HepG2 (cell line): ENCODE results near the gene CASKIN2. TPM values are rescaled to one million over a fixed set of nuclear protein-coding genes. Genes with fewer than 3 reads are reported as not detected.

Experiments
- ATRX ChIP-seq: sonication (generic); formaldehyde crosslinking; IDR thresholded peaks from 2 replicates; pipeline ENCODE4 v1.4.0; 2020; ENCODE audit warnings: missing genetic modification reagents, borderline replicate concordance
- CERS6 ChIP-seq: sonication (generic); formaldehyde crosslinking; IDR thresholded peaks from 2 replicates; pipeline ENCODE4 v1.5.0; 2020; ENCODE audit warnings: missing genetic modification reagents
- HNRNPL ChIP-seq: fragments of 200-400 bp; formaldehyde crosslinking; IDR thresholded peaks from 2 replicates; pipeline ENCODE4 v1.6.1; 2017; ENCODE audit warnings: mild to moderate bottlenecking, low read depth, low read length
- IRF2 ChIP-seq: IDR thresholded peaks from 2 replicates; pipeline ENCODE4 v1.6.1; 2018; ENCODE audit warnings: missing genetic modification reagents, missing compliant biosample characterization
- NKX3-1 ChIP-seq: sonication (generic); formaldehyde crosslinking; IDR thresholded peaks from 2 replicates; pipeline ENCODE4 v1.5.0; 2020; ENCODE audit warnings: missing genetic modification reagents
- RCOR2 ChIP-seq: IDR thresholded peaks from 2 replicates; pipeline ENCODE4 v1.6.1; 2016; ENCODE audit warnings: missing biosample characterization, missing genetic modification reagents
- ZFAT ChIP-seq: sonication (generic); formaldehyde crosslinking; conservative IDR thresholded peaks from 2 replicates; pipeline ENCODE4 v1.8.1; 2023; ENCODE audit warnings: missing genetic modification reagents, inconsistent platforms
- ZFP36L2 ChIP-seq: sonication (generic); formaldehyde crosslinking; IDR thresholded peaks from 2 replicates; pipeline ENCODE4 v1.4.0; 2020; ENCODE audit warnings: missing genetic modification reagents
- ZFY ChIP-seq: sonication (generic); formaldehyde crosslinking; IDR thresholded peaks from 2 replicates; pipeline ENCODE4 v1.4.0; 2020; ENCODE audit warnings: missing genetic modification reagents
- ZMYM3 ChIP-seq: sonication (generic); formaldehyde crosslinking; IDR thresholded peaks from 2 replicates; pipeline ENCODE4 v1.5.1; 2020; ENCODE audit warnings: mild to moderate bottlenecking, missing genetic modification reagents
- ZNF263 ChIP-seq: sonication (generic); formaldehyde crosslinking; IDR thresholded peaks from 2 replicates; pipeline ENCODE4 v1.4.0; 2020; ENCODE audit warnings: missing genetic modification reagents
- ZNF503 ChIP-seq: sonication (generic); formaldehyde crosslinking; IDR thresholded peaks from 2 replicates; pipeline ENCODE4 v1.4.0; 2020; ENCODE audit warnings: missing genetic modification reagents
- ZNF547 ChIP-seq: sonication (generic); formaldehyde crosslinking; IDR thresholded peaks from 2 replicates; pipeline ENCODE4 v1.5.1; 2020; ENCODE audit warnings: mild to moderate bottlenecking, missing genetic modification reagents
- ZNF550 ChIP-seq: sonication (generic); formaldehyde crosslinking; IDR thresholded peaks from 2 replicates; pipeline ENCODE4 v1.4.0; 2020; ENCODE audit warnings: mild to moderate bottlenecking, missing genetic modification reagents, borderline replicate concordance
- polyA plus RNA-seq, 8 experiments: library from polyadenylated mRNA; depleted of rRNA in 3 of 8; stranded (reverse) in 7 of 8; unstranded in 1 of 8; fragments of >200 nt; fragmentation: Illumina TruSeq in 4 of 8; extraction: Trizol in 4 of 8; gene quantifications; 2 replicates each; pipeline versions ENCODE4 v1.2.1 to v1.2.3, GENCODE V29; 2011 to 2016; ENCODE audit warnings: low read depth in 4 of 8, missing spikeins in 1 of 8, mixed read lengths in 1 of 8; ENCODE audit not compliant: insufficient read depth in 1 of 8
- total RNA-seq, 5 experiments: library from RNA; depleted of rRNA; stranded (reverse); fragments of >200 nt; fragmentation: Illumina TruSeq; extraction: Trizol; gene quantifications; 2 replicates each; pipeline ENCODE4 v1.2.3, GENCODE V29; 2016; ENCODE audit warnings: low read depth in 1 of 5
- TF ChIP-seq, protein P1 (sequence below): sonication (generic); formaldehyde crosslinking; IDR thresholded peaks from 2 replicates; pipeline ENCODE4 v1.4.0; 2020; ENCODE audit warnings: missing genetic modification reagents, borderline replicate concordance
- TF ChIP-seq, protein P2 (sequence below): sonication (generic); formaldehyde crosslinking; IDR thresholded peaks from 2 replicates; pipeline ENCODE4 v1.4.0; 2020; ENCODE audit warnings: mild to moderate bottlenecking, low read depth, missing genetic modification reagents

Gene CASKIN2
- total and polyA plus RNA-seq, 2 of the 13 experiments (the other 11 are each of a cell fraction or from before 2014, with no cell fraction given): 5.2 to 7.8 TPM

DNA sequence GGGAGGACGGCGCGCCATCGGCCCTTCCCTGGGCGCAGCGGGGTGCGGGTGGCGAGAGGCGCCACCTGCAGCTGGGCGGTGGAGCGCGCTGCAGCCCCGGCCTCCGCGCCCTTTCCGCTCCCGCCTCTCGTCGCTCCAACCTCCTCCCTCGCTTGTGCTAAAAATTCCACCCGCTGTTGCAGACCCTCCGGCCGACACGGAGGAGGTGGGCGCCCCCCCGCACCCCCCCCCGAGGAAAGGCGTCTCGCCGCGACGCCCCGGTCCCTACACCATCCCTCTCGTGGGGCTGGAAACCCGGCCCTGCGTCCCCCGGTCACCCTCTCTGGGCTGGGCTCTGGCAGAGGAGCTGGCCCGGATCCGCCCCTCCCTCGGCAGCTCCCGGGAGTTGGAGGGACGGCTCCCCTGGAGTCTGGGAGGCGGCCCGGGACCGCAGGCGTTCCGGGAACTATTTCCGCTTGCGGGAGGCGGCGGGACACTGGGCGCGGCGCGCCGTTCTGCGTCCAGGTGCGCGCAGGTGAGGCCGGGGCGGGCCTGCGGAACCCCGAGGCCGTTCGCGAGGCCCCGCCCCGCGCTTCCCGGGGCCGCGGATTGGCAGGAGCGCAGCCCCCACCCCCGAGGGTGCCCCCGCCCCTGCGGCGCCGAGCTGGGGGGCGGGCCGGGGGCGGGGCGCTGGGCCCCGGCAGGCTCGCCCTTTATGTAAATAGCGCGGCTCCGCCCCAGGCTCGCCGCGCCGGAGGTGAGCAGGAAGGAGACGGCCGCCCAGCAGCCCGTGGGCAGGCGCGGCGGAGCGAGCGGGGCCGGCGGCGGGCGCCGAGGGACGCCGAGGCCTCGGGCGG, 9.9 kb upstream of the CASKIN2 start, which contains the start of gene LLGL2 (continued):
- 0 out of 2 replicates have a peak, but pooled peaks have one; percentile 45 for TF ChIP-seq CERS6 (CRISPR knock-in tag)
- peak; percentile 98 for TF ChIP-seq ZNF263 (CRISPR knock-in tag)
- peak; percentile 68 for TF ChIP-seq ZMYM3 (CRISPR knock-in tag)
- TF ChIP-seq, protein P1, sequence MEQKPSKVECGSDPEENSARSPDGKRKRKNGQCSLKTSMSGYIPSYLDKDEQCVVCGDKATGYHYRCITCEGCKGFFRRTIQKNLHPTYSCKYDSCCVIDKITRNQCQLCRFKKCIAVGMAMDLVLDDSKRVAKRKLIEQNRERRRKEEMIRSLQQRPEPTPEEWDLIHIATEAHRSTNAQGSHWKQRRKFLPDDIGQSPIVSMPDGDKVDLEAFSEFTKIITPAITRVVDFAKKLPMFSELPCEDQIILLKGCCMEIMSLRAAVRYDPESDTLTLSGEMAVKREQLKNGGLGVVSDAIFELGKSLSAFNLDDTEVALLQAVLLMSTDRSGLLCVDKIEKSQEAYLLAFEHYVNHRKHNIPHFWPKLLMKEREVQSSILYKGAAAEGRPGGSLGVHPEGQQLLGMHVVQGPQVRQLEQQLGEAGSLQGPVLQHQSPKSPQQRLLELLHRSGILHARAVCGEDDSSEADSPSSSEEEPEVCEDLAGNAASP (CRISPR knock-in tag): peak; percentile 45; the same call in 1 of the 2 replicates
- TF ChIP-seq ZNF503 (CRISPR knock-in tag): no peak; the same call in none of the 2 replicates
- no peak; the same call in none of the 2 replicates for TF ChIP-seq ZNF547
- TF ChIP-seq HNRNPL: no peak
- TF ChIP-seq, protein P2, sequence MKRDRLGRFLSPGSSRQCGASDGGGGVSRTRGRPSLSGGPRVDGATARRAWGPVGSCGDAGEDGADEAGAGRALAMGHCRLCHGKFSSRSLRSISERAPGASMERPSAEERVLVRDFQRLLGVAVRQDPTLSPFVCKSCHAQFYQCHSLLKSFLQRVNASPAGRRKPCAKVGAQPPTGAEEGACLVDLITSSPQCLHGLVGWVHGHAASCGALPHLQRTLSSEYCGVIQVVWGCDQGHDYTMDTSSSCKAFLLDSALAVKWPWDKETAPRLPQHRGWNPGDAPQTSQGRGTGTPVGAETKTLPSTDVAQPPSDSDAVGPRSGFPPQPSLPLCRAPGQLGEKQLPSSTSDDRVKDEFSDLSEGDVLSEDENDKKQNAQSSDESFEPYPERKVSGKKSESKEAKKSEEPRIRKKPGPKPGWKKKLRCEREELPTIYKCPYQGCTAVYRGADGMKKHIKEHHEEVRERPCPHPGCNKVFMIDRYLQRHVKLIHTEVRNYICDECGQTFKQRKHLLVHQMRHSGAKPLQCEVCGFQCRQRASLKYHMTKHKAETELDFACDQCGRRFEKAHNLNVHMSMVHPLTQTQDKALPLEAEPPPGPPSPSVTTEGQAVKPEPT: 0 out of 2 replicates have a peak, but pooled peaks have one; percentile 50
- TF ChIP-seq ZFY (CRISPR knock-in tag): no peak; the same call in 1 of the 2 replicates
- no peak for TF ChIP-seq ZNF550 (CRISPR knock-in tag)
- peak; percentile 79; the same call in 1 of the 2 replicates for TF ChIP-seq NKX3-1 (CRISPR knock-in tag)
- TF ChIP-seq ZFP36L2 (CRISPR knock-in tag): peak; percentile 35; the same call in 1 of the 2 replicates
- no peak for TF ChIP-seq ATRX
- TF ChIP-seq IRF2 (CRISPR knock-in tag): no peak; the same call in 1 of the 2 replicates
- no peak for TF ChIP-seq RCOR2 (CRISPR knock-in tag)
- TF ChIP-seq ZFAT (CRISPR knock-in tag): peak; percentile 79; the same call in 1 of the 2 replicates
